Stimulated activated CD8-positive, alpha-beta memory T cell treated with anti-CD3 and anti-CD28 coated beads, Interleukin-7, amount 100 ng/mL, for 1 hour (primary cell): Measurements from ENCODE around the gene KRTAP9-6.
"Not testable (repeated sequence)": the region's sequence is repeated elsewhere in the genome, so short reads cannot be mapped to it uniquely, and the experiment has no call there.

Experiments
- DNase-seq, 2 donors: peaks; one replicate each; pipeline ENCODE4 v3.0.0-alpha.2; 2020; ENCODE audit warnings: low read depth in 2 of 2

Gene KRTAP9-6

DNA sequence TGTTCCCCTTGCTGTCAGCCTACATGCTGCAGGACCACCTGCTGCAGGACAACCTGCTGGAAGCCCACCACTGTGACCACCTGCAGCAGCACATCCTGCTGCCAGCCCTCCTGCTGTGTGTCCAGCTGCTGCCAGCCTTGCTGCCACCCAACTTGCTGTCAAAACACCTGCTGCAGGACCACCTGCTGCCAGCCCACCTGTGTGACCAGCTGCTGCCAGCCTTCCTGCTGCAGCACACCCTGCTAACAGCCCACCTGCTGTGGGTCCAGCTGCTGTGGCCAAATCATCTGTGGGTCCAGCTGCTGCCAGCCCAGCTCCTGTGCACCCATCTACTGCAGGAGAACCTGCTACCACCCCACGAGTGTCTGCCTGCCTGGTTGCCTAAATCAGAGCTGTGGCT is 6.1 kb downstream of the KRTAP9-6 start:
- DNase-seq, result not testable (repeated sequence)

DNA sequence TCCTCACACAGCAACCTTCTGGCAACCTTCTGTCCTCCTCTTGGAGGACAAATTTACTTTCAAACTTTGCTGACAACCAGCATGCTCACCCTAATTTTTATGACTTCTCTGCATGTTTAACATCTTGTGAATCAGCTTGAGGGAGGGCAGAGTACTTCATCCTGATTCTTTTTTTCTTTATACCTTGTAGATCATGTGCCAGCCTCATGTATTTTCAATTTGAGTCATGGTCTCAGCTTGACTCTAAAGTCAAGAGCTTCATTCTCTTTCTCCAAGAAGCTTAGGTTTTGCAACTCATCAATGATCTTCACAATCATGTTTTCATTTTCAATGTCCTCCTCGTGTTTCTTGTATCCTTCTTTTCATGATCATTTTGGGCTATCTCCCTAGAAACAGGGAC is 6.7 kb downstream of the KRTAP9-6 start:
- no peak for DNase-seq

DNA sequence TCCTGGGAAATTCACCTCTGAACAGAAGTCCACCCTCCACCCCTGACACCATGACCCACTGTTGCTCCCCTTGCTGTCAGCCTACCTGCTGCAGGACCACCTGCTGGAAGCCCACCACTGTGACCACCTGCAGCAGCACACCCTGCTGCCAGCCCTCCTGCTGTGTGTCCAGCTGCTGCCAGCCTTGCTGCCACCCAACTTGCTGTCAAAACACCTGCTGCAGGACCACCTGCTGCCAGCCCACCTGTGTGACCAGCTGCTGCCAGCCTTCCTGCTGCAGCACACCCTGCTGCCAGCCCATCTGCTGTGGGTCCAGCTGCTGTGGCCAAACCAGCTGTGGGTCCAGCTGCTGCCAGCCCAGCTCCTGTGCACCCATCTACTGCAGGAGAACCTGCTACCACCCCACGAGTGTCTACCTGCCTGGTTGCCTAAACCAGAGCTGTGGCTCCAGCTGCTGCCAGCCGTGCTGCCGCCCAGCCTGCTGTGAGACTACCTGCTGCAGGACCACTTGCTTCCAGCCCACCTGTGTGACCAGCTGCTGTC is 10.5 kb downstream of the KRTAP9-6 start, which contains the start of gene KRTAP9-7:
TSS of gene KRTAP9-7 (plus strand) at position 51 of the 543 bp plus-strand sequence. CDS start at position 51, 0 bp downstream.
- not testable (repeated sequence) for DNase-seq

DNA sequence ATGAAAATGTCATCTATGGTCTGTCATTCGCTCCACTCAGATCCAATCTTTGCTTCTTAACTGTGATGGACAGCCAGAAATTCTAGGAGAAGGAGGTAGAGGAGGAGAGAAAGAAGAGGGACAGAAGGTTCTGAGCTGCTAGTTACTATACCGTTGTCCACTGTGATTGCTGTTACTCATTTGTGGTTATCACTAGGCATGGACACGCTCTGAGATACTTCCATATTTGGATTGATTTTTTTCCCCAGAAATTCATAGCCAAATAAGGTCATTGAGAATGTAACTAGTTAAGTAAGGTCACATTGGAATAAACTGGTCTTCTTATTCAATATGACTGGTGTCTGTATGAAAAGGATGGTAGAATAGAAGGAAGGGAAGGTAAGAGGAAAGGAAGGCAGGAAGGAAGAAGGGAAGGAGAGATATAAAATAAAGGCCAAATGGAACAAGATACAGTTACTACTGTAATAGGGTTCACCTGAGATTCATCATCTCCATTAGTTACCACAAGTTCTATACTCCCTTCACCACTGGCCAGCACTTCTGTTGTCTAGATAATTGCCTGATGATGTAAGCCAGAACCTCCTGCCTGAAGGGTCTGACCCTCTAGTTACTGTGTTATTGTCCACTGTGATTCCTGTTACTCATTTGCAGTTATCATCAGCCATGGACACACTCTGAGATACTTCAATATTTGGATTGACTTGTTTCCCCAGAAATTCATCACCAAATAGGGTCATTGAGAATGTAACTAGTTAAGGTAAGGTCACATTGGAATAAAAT is 13.2 kb downstream of the KRTAP9-6 start:
- no peak for DNase-seq

DNA sequence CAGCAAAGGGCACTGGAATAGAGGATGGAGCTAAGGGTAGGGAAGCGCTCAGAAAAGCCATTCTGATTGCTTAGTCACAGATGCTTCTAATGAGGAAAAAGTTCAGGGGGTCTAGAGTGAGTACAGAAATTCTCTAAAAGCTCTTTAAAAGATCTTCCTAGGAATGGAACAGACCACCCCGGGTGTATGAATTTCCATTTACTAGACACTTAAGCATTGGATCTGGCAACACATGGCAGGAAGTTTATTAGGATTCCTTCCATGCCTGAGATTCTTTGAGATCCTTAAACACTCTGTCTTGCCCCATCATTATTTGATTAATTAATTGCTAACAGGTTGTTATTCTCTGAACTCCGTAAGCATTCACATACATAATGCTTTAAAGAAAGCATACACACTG is 18.9 kb downstream of the KRTAP9-6 start:
- no peak for DNase-seq

DNA sequence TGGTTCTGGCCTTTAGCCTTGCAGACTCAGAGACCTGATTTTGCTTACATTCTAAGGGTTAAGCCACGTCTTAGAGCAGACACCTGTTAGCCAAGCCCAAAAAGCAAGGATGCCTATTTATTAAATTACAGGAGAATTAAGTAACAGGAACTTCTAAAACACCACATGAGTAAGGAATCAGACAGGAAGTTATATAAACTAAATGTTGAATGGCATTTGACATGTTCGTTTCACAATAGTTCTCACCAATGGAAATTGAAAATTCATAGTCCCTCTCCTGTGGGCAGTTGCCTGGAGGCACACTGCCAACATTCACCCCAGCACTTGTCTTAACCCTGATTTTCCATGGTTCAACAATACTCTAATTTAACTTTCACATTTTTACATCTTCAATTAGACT is 19.4 kb downstream of the KRTAP9-6 start:
- no peak for DNase-seq

DNA sequence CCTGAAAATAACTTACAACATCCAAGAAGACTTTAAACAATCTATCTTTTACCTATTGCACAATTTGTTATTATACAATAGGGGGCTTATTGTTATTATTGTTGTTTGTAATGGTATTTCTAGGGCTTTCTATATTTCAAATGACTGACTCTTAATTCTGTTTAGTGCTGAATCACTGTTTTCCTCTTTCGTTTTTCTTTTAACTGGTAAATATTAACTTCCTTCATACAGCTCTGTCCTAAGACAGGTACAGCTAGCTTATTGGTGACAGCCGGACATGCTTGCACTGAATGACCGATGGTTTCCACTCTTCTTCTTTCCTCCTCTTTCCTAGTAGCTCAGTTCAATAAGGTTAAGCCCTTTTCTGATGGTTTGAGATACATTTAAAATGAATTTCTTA is 21.9 kb downstream of the KRTAP9-6 start:
- DNase-seq, result no peak

DNA sequence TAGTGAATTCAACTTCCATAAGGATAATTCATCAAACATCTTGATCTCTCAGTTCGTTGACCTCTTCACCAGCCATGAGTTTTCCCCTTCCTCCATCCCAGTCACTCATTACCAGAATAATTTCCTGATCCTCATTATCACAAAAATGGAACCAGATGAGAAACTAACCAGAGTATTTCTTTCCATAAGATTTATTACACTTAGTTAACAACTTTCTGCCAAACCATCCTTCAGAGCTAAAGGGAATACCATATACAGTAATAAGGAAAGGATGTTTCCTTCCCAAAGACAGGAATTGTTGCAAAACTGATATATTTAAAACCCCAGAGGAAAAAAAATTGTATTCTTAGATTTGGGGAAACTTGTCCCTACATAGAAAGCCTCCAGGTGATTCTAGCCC is 28.8 kb downstream of the KRTAP9-6 start:
- no peak for DNase-seq

DNA sequence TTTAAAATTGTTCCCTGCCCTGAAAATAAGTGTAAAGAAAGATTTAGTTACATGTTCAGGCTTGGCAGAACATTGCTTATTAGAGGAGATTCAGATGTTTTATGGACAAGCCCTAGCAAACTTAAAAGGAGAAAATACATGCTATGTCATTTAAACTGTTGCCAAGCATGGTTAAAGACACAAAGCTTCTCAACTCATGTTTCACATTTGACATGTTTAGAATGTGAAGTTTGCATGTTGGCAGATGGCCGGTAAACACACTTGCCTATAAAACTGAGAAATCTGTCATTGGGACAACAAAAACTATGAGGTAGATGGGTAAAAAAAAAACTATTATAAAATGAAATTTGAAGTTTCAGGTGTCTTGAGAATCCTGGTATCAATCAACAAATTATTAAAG is 31.7 kb downstream of the KRTAP9-6 start:
- no peak for DNase-seq

DNA sequence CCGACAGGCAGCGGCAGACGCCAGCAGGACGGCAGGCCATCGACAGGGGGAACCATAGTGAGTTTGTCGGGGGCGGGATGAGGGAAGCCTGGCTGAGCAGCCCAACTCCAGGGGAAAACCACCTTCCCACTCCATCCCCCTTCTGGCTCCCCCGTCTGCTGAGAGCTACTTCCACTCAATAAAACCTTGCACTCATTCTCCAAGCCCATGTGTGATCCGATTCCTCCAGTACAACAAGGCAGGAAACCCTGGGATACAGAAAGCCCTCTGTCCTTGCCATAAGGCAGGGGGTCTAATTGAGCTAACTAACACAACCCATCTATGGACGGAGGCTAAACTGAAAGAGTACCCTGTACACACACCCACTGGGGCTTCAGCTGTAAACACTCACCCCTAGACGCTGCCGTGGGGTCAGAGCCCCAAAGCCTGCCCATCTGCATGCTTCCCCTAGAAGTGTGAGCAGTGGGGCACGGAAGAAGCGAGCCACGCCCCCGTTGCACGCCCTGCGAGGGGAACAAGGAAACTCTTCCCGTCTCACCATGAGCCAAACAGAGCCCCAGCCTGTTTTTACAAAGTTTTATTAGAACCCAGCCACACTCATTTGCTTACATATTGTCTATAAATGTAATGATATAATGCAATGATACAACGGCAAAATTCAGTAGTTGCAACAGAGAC is 33.4 kb downstream of the KRTAP9-6 start:
- no peak for DNase-seq

DNA sequence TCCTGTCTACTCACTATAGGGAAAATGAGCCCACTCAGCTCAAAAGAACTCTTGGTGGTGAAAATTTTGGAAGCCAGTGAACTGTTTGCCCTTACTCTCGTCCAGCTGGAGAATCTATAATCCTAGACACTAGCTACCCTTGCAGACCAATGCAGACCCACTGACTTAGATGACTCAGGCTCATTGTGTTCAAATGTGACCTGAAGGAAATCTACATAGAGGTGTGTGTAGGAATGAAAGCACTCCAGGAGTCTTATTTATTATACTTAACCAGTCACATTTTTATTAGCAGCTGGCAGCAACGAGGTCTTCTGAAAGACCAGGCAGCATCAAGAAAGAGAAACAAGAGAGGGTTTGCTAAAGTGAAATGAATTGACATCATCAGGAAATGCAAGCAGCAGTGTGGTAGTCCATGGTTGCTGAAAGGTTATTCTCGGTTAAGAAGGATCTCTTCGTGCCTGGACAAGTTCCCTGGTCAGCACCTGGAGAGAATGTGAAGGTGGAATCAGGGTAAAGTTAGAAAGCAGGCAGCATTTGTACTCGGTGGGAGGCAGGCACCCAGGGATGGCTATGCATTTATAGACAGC is 36.1 kb downstream of the KRTAP9-6 start:
- no peak for DNase-seq

DNA sequence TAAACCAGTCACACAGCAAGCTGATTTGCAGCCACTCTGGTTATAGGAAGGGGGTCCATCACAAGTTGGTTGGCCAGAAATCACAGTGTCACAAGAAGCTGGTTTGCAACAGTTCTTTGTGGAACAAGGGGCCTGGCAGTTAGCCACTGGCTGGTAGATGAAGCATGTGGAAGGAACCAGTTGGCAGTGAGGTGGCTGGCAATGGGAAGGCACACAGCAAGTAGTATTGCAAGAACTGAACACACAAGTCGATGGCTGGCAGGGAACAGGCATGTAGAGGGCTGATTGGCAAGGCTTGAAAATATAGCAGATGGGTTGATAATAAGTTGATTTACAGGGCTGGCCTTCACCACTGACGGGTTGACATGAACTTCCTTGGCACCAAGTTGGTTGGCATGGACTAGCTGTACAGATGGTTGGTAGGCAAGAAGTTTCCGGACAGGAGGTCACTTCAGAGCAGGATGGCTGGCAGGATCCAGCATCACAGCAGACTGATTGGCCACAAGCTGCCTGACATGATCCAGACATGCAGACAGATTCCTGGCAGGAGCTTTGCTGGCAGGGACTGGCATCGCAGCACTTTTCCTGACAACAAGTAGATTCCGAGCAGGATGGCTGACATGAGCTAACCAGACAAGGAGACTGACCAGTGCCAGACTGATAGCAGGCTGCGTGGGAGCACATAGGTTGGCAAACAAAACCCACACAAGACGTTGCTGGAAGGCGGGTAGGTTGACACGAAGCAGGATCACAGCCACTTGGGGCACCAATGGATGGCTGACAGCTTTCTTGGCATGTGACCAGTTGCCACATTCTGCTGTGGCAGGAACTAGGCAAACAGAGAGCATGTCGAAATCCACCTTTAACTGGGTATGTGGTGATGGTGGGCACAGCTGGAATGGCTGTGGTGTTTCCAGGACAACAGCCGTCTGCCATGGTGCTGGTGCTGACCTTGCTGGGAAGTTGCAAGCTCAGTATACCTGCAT is 37.0 kb downstream of the KRTAP9-6 start, which contains the start of gene KRTAP29-1:
TSS of gene KRTAP29-1 (minus strand) at position 936 of the 986 bp plus-strand sequence. CDS start at position 936, 0 bp downstream.
- DNase-seq, result no peak

DNA sequence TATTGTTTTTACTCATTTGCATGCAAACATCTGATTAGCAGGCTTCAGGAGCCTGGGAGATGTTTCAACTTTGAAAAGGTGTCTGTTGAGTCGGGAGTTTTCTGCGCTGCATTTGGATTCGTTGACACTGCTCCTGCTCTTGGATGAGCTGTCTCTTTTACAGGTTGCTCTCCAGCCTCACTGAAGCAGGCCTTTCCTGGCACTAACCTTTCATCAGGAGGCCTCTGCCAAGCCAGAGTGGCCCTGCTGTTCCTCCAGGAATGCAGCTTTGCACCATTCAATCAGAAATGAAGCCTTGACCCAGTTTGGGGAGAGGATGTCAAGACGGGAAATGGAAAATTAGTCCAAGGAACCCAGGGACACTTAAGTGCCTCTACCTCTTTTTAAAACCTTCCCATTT is 37.8 kb downstream of the KRTAP9-6 start:
- no peak for DNase-seq

DNA sequence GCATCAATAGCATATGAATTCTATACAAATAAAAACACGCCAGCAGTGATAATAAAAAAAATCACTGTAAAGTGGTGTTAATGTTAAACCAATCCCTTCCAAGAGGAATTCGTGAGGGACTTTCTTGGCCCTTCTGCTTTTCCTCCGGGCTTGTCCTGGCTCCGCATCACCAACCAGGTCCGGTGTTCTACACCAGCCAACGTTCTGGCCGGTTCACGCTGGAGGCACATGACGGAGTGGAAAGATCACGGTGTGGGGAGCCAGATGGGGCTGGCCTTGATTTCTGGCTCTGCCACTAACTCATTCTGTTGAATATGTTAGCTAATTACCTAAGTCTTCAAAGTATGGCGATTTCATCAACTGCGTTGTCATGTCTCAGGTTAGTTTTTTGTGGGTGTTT is 38.9 kb downstream of the KRTAP9-6 start:
- DNase-seq, result no peak

DNA sequence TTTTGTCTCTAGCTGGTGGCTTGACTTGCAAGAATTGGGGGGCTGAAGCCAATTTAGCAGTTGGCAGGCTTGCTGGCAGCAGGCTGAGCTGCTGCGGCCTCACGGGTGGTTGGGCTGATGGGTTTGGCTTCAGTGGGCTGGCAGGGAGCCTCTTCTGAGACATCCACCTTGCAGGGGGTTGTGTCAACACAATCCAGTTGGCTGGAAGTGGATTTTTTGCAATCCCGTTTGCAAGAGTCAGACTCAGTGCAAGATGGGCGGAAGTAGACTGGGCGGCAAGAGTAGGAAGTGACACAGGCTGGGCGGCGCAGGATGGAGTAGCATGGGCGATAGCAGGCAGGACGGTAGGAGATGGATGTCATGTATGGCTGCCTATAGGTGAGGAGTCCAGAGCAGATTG is 42.5 kb downstream of the KRTAP9-6 start:
- DNase-seq, result no peak

DNA sequence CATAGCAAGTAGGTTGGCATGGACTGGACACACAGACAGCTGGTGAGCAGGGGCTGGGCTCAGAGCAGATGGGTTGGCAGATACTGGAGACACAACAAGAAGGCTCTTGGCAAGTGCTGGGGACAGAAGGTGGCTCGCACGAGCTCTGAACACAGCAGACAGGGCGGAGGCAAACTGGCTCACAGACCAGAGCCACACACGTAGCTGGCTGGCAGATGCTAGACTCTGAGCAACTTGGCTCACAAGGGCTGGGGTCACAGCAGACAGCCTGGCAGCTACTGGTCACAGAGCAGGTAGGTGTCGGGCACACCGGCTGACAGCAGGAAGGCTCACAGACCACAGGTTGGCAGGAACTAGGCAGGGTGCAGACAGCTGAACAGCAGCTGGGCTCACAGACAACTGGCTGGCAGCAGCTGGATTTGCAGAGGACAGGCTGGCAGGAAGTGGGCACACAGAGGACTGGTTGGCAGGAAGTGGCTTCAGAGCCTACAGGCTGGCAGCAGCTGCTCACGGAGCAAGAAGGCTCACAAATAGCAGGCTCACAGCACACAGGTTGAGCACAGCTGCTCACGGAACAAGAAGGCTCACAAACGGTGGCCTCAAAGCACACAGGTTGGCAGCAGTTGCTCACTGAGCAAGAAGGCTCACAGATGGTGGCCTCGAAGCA is 43.2 kb downstream of the KRTAP9-6 start:
- peak; percentile 52 to 57 for DNase-seq

DNA sequence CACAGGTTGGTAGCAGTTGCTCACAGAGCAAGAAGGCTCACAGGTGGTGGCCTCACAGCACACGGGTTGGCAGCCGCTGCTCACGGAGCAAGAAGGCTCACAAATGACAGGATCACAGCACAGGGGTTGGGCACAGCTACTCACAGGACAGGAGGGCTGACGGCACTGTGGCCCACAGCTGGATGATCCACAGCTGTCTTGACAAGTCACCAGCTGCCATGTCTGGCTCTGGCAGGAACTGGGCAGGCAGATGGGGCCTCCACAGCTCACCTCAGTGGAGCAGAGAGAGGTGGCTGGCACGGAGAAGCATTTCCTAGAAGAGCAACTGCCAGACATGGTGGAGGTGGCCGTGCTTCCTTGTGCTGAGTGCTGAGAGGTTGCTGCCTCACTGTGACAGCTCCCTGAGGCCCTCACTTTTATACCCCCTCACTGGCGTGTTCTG is 43.8 kb downstream of the KRTAP9-6 start, which contains the start of gene KRTAP16-1:
TSS of gene KRTAP16-1 (minus strand) at position 392 of the 442 bp plus-strand sequence. CDS start at position 336, 56 bp downstream.
- peak; percentile 19 to 29 for DNase-seq

DNA sequence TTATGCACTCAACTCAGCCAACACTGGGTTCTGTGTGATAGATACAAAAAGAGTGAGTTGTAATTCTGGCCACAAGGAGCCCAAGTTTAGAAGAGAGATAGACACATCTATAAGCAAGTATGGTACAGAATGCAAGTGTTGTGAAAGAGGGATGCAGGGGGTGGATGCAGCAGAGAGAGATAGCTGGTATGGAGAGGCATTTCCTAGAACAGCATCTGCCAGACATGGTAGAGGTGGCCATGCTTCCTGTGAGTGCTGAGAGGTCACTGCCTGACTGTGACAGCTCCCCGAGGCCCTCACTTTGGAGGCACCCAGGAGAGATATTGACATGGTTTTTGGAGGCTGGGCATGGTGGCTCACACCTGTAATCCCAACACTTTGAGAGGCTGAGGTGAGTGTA is 45.9 kb downstream of the KRTAP9-6 start:
- DNase-seq, result no peak

DNA sequence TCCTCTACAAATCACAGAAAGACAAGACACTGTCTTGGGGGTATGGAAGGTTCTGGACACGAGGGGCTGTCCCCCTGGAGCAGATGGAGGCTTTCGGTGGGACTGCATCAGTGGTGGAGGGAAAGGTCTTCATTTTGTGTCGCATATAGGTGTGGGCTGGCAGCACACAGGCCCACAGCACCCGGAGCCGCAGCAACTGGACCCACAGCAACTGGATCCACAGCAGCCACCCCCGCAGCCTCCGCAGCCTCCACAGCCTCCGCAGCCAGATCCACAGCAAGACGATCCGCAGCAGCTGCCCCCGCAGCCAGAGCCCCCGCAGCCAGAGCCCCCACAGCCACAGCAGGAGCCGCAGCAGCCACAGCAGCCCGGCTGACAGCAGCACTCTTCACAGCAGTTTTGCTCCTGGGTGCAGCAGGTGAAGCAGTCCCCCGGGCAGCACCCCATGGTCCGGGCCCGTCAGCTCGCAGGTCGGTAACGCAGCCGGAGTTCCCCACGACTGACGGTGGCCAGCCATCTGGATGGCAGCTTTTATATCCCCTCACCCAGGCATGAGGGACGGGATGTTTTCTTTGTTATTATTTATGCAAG is 50.1 kb downstream of the KRTAP9-6 start, which contains the start of gene KRTAP17-1:
TSS of gene KRTAP17-1 (minus strand) at position 507 of the 591 bp plus-strand sequence. CDS start at position 447, 60 bp downstream.
- DNase-seq, result no peak
